GM12878 (cell line): ENCODE data around the gene SUGP1. TPM values are rescaled to one million over a fixed set of nuclear protein-coding genes. Genes with fewer than 3 reads are reported as not detected.

Experiments
- ATF3 ChIP-seq: IDR thresholded peaks from 2 replicates; pipeline ENCODE4 v1.6.1; 2011; ENCODE audit warnings: low read depth, mild to moderate bottlenecking, low read length, moderate library complexity, borderline replicate concordance; ENCODE audit errors: extremely low read depth
- BCL11A ChIP-seq: IDR thresholded peaks from 2 replicates; pipeline ENCODE4 v1.6.1; 2011; ENCODE audit warnings: low read depth, low read length
- CTCF ChIP-seq, 3 experiments: IDR thresholded peaks in 2 of 3; conservative IDR thresholded peaks in 1 of 3; 2 replicates each; pipeline ENCODE4 v1.5.1; 2011; ENCODE audit warnings: low read depth in 3 of 3, low read length in 3 of 3, mild to moderate bottlenecking in 3 of 3, control low read depth in 2 of 3, moderate library complexity in 2 of 3, inconsistent platforms in 1 of 3, mixed read lengths in 1 of 3; ENCODE audit not compliant: control insufficient read depth in 2 of 3, insufficient read depth in 1 of 3; ENCODE audit errors: extremely low read depth in 1 of 3
- FOXM1 ChIP-seq: IDR thresholded peaks from 2 replicates; pipeline ENCODE4 v1.6.1; 2012; ENCODE audit warnings: low read depth, mild to moderate bottlenecking, inconsistent platforms, low read length, moderate library complexity
- HCFC1 ChIP-seq: fragments of 150-350 bp; IDR thresholded peaks from 2 replicates; pipeline ENCODE4 v1.6.1; 2014; ENCODE audit warnings: low read length
- HDGF ChIP-seq: fragments of 450-650 bp; IDR thresholded peaks from 2 replicates; pipeline ENCODE4 v1.6.1; 2016; ENCODE audit warnings: antibody characterized with exemption
- IRF4 ChIP-seq: IDR thresholded peaks from 2 replicates; pipeline ENCODE4 v1.6.1; 2011; ENCODE audit warnings: low read depth, low read length
- KAT2A ChIP-seq: conservative IDR thresholded peaks from 2 replicates; pipeline ENCODE4 v1.6.1; 2011; ENCODE audit warnings: low read depth, low read length; ENCODE audit not compliant: control insufficient read depth
- KDM1A ChIP-seq: fragments of 200-600 bp; sonication (generic); IDR thresholded peaks from 2 replicates; pipeline ENCODE4 v1.6.1; 2016; ENCODE audit warnings: borderline replicate concordance
- NFYA ChIP-seq: IDR thresholded peaks from 2 replicates; pipeline ENCODE4 v1.6.1; 2011; ENCODE audit warnings: low read depth, mild to moderate bottlenecking, low read length, improper control_type of control experiment, borderline replicate concordance
- POLR2AphosphoS5 ChIP-seq: IDR thresholded peaks from 2 replicates; pipeline ENCODE4 v1.6.1; 2011; ENCODE audit warnings: mild to moderate bottlenecking, low read length, inconsistent platforms
- RB1 ChIP-seq: fragments of 450-650 bp; formaldehyde crosslinking; IDR thresholded peaks from 2 replicates; pipeline ENCODE4 v1.6.1; 2017; ENCODE audit warnings: mild to moderate bottlenecking, borderline replicate concordance
- RELB ChIP-seq: fragments of 450-650 bp; IDR thresholded peaks from 2 replicates; pipeline ENCODE4 v1.6.1; 2017; ENCODE audit warnings: low read depth, mild to moderate bottlenecking, moderate library complexity
- SMAD5 ChIP-seq: IDR thresholded peaks from 2 replicates; pipeline ENCODE4 v1.6.1; 2016; ENCODE audit warnings: antibody characterized with exemption, low read depth
- SREBF1 ChIP-seq: IDR thresholded peaks from 2 replicates; pipeline ENCODE4 v1.6.1; 2012; ENCODE audit warnings: mild to moderate bottlenecking, low read length
- SUZ12 ChIP-seq: fragments of 200-600 bp; sonication (generic); IDR thresholded peaks from one replicate; pipeline ENCODE4 v1.6.1; 2018; ENCODE audit warnings: antibody characterized with exemption, mild to moderate bottlenecking; ENCODE audit not compliant: unreplicated experiment
- TBL1XR1 ChIP-seq: IDR thresholded peaks from 2 replicates; pipeline ENCODE4 v1.6.1; 2012; ENCODE audit warnings: low read depth, low read length, improper control_type of control experiment
- YY1 ChIP-seq: IDR thresholded peaks from 2 replicates; pipeline ENCODE4 v1.6.1; 2011; ENCODE audit warnings: low read depth, mild to moderate bottlenecking, low read length
- ZNF207 ChIP-seq: fragments of 450-650 bp; IDR thresholded peaks from 2 replicates; pipeline ENCODE4 v1.6.1; 2014; ENCODE audit warnings: antibody characterized with exemption, mild to moderate bottlenecking, borderline replicate concordance
- ZNF384 ChIP-seq: IDR thresholded peaks from 2 replicates; pipeline ENCODE4 v1.6.1; 2012; ENCODE audit warnings: low read depth, mild to moderate bottlenecking, low read length, improper control_type of control experiment, borderline replicate concordance
- polyA plus RNA-seq, 11 experiments: library from polyadenylated mRNA; depleted of rRNA in 4 of 11; unstranded in 6 of 11; stranded (reverse) in 5 of 11; fragments of >200 nt; fragmentation: Nextera tagmentation in 4 of 11; fragmentation: Illumina TruSeq in 1 of 11; extraction: Ambion mirVana in 4 of 11; extraction: Trizol in 1 of 11; gene quantifications; 1 replicate in 1 of 11; 2 replicates in 10 of 11; pipeline versions ENCODE4 v1.2.1 to v1.2.3, GENCODE V29; 2011 to 2016; ENCODE audit warnings: inconsistent platforms in 2 of 11, missing spikeins in 2 of 11, low read depth in 1 of 11
- total RNA-seq, 4 experiments: library from RNA; depleted of rRNA in 3 of 4; stranded (reverse); fragments of >200 nt in 3 of 4; fragmentation: Illumina TruSeq in 1 of 4; extraction: Trizol in 1 of 4; gene quantifications; 2 replicates each; pipeline versions ENCODE4 v1.2.1 to v1.2.3, GENCODE V29; 2013 to 2021
- TF ChIP-seq, protein P1 (sequence below): IDR thresholded peaks from 2 replicates; pipeline ENCODE4 v1.6.1; 2012; ENCODE audit warnings: low read depth, low read length, improper control_type of control experiment
- TF ChIP-seq, protein P2 (sequence below): fragments of 450-650 bp; formaldehyde crosslinking; IDR thresholded peaks from 2 replicates; pipeline ENCODE4 v1.5.0; 2022; ENCODE audit warnings: mild to moderate bottlenecking, missing genetic modification characterization

The SUGP1 gene
- total and polyA plus RNA-seq, 10 of the 15 experiments (the other 5 are each of a cell fraction or from before 2014, with no cell fraction given), result 1.6 to 70.2 (median 38.4) TPM

DNA sequence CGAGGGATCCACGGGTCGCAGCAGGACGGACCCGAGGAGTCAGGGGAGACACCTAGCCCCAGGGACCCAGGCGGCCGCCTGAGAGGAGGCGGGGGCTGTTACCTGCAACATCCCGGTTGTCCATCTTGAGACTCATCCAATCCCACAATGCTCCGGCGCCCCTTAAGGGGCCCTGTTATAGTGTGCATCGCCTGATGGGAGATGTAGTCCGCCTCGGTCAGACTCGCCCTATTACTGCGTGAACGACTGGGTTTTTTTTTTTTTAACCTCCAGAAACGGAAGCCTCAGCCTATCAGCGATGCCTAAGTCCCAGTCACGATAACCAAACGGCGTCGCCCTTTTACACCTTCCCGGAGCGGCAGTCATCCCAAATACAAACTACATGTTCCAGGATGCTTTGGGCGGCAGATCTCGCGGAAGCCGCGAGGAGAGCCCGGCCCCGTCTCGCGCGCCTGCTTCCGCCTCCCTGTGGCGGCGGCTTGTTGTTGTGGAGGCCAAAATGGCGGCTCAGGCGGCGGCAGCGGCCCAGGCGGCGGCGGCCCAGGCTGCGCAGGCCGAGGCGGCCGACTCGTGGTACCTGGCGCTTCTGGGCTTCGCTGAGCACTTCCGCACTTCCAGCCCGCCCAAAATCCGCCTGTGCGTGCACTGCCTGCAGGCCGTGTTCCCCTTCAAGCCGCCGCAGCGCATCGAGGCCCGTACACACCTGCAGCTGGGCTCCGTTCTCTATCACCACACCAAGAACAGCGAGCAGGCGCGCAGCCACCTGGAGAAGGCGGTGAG is at the start of gene SUGP1, which contains the start of gene MAU2 (continued):
- TF ChIP-seq RB1, result peak; percentile 64; the same call in 1 of the 2 replicates
- peak; percentile 41 for TF ChIP-seq ZNF207
- peak; percentile 96 for TF ChIP-seq YY1
- no peak for TF ChIP-seq ATF3
- peak; percentile 93 for TF ChIP-seq POLR2AphosphoS5
- peak; percentile 77 for TF ChIP-seq SREBF1
- peak; percentile 33; the same call in 1 of the 2 replicates for TF ChIP-seq TBL1XR1
- peak; percentile 93 for TF ChIP-seq HCFC1
- TF ChIP-seq SUZ12, result no peak
- TF ChIP-seq BCL11A, result no peak
- TF ChIP-seq ZNF384, result peak; percentile 75
- no peak for TF ChIP-seq NFYA
- 0 out of 2 replicates have a peak, but pooled peaks have one; percentile 40 for TF ChIP-seq HDGF
- TF ChIP-seq KDM1A, result no peak
- no peak for TF ChIP-seq FOXM1
- no peak for TF ChIP-seq KAT2A
- peak in 2 of 3 experiments; percentile 12 to 21; a peak in 2 of 6 replicates for TF ChIP-seq CTCF (IDR thresholded peaks at IDR 0.05 in 2 of 3, conservative IDR thresholded peaks at IDR 0.05 in 1 of 3; ENCODE audit: control insufficient read depth in 2 of 3, extremely low read depth in 1 of 3, insufficient read depth in 1 of 3, low read depth in 3 of 3, low read length in 3 of 3)
- TF ChIP-seq RELB, result peak; percentile 68; the same call in 1 of the 2 replicates
- TF ChIP-seq, protein P1, sequence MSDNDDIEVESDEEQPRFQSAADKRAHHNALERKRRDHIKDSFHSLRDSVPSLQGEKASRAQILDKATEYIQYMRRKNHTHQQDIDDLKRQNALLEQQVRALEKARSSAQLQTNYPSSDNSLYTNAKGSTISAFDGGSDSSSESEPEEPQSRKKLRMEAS, result peak; percentile 59; the same call in 1 of the 2 replicates
- TF ChIP-seq, protein P2, sequence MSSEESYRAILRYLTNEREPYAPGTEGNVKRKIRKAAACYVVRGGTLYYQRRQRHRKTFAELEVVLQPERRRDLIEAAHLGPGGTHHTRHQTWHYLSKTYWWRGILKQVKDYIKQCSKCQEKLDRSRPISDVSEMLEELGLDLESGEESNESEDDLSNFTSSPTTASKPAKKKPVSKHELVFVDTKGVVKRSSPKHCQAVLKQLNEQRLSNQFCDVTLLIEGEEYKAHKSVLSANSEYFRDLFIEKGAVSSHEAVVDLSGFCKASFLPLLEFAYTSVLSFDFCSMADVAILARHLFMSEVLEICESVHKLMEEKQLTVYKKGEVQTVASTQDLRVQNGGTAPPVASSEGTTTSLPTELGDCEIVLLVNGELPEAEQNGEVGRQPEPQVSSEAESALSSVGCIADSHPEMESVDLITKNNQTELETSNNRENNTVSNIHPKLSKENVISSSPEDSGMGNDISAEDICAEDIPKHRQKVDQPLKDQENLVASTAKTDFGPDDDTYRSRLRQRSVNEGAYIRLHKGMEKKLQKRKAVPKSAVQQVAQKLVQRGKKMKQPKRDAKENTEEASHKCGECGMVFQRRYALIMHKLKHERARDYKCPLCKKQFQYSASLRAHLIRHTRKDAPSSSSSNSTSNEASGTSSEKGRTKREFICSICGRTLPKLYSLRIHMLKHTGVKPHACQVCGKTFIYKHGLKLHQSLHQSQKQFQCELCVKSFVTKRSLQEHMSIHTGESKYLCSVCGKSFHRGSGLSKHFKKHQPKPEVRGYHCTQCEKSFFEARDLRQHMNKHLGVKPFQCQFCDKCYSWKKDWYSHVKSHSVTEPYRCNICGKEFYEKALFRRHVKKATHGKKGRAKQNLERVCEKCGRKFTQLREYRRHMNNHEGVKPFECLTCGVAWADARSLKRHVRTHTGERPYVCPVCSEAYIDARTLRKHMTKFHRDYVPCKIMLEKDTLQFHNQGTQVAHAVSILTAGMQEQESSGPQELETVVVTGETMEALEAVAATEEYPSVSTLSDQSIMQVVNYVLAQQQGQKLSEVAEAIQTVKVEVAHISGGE, result no peak
- 0 out of 2 replicates have a peak, but pooled peaks have one; percentile 44 for TF ChIP-seq SMAD5
- no peak for TF ChIP-seq IRF4
